Astrocyte of the spinal cord (primary cell): Measurements from ENCODE around the gene ST6GAL1.

Experiments
- DNase-seq: peaks from one replicate; pipeline ENCODE4 v3.0.0; 2011; ENCODE audit warnings: low read depth, low spot score
- H3K4me3 ChIP-seq: 2 replicates; pipeline ENCODE4 v1.5.1; 2011; ENCODE audit warnings: low read depth, mild to moderate bottlenecking, low read length, moderate library complexity
- in situ Hi-C: cut with HindIII; loops from 2 replicates; pipeline ENCODE4 v1.10.0; 2017; ENCODE audit warnings: low sequenced_read_pairs
- TF ChIP-seq, protein P1 (sequence below): IDR thresholded peaks from 2 replicates; pipeline ENCODE4 v1.5.1; 2012; ENCODE audit warnings: low read depth, mild to moderate bottlenecking, low read length, inconsistent platforms

ST6GAL1 gene

DNA sequence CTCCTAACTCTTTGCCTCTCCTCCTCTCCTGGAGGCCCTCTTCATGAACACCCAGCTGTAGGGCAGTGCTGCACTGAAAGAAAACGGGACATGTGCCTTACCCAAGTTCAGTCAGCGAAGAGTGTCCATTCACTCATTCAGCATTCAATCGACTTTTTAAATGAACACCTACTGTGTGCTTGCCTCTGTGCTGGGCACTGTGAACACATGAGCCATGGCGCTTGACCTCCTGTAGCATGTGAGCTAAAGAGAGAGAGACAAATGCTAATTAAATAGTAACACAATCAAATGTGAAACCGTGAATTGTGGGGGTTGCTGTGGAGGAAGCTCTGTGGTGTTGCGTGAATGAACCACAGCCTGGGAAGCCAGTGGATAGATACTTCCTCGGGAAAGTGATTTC lies 43.4 kb downstream of the ST6GAL1 start:
- TF ChIP-seq, protein P1, sequence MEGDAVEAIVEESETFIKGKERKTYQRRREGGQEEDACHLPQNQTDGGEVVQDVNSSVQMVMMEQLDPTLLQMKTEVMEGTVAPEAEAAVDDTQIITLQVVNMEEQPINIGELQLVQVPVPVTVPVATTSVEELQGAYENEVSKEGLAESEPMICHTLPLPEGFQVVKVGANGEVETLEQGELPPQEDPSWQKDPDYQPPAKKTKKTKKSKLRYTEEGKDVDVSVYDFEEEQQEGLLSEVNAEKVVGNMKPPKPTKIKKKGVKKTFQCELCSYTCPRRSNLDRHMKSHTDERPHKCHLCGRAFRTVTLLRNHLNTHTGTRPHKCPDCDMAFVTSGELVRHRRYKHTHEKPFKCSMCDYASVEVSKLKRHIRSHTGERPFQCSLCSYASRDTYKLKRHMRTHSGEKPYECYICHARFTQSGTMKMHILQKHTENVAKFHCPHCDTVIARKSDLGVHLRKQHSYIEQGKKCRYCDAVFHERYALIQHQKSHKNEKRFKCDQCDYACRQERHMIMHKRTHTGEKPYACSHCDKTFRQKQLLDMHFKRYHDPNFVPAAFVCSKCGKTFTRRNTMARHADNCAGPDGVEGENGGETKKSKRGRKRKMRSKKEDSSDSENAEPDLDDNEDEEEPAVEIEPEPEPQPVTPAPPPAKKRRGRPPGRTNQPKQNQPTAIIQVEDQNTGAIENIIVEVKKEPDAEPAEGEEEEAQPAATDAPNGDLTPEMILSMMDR = no peak
- in situ Hi-C loops = no loop called here
- DNase-seq = no peak
- H3K4me3 ChIP-seq = no peak overlapping the region

DNA sequence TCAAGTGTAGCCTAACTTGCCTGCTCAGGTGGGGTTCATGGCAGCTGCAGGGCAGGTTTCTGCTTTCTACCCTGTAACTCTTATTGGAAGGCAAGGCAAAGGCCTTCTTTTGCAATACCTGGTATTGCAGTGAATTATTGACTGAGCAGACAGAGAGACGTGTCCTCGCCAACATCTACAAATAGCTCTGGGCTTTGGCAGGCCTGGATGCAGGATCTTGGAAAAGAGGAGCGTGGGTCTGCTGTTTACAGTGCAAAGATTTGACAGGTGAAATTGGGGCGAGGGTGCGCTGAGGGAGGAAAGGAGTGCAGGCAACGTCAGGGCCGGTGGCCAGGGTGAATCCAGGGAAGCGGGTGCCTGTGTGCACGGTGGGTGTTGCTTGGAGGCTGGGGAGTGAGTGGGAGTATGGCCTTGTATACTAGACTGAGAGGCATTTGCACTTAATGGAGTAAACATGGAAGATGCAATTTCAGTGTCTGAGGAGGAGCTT lies 44.5 kb downstream of the ST6GAL1 start:
- in situ Hi-C loops = no loop called here
- no peak overlapping the region for H3K4me3 ChIP-seq
- DNase-seq = no peak
- TF ChIP-seq, protein P1 = no peak

GRCh38 chr3:186975726-186976125 lies 45.4 kb downstream of the ST6GAL1 start:
- H3K4me3 ChIP-seq = no peak overlapping the region
- in situ Hi-C loops = no loop called here
- DNase-seq = no peak
- TF ChIP-seq, protein P1 = no peak

- H3K4me3 ChIP-seq = no peak overlapping the region
- TF ChIP-seq, protein P1 = peak; percentile 15
- peak; percentile 87 for DNase-seq
- in situ Hi-C loops = no loop called here
These were observed 46.8 kb downstream of the ST6GAL1 start for GRCh38 chr3:186976837-186977750.

GRCh38 chr3:186978712-186979111 lies 48.4 kb downstream of the ST6GAL1 start:
- TF ChIP-seq, protein P1 = no peak
- DNase-seq = no peak
- H3K4me3 ChIP-seq = no peak overlapping the region
- in situ Hi-C loops = no loop called here

DNA sequence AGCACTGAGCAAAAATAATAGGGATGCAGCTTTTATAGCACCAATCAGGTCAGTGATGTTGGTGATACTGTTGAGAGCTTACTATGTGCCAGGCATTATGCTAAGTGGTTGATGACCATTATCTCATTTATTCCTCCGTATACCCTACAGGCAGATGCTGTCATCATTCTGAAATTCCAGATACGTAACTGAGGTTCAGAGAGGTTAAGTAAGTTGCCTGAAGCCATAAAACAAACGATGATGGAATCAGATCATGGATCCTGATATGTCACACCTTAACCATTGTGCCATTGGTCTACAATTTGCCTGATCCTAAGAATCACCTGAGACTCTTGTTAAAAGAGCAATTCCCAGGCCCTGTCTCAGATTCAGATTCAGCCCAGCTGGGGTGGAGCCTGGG lies 49.5 kb downstream of the ST6GAL1 start:
- H3K4me3 ChIP-seq = no peak overlapping the region
- TF ChIP-seq, protein P1 = no peak
- no peak for DNase-seq
- in situ Hi-C loops = no loop called here
